ENCODE data around the gene TWF2. TPM values are rescaled to one million over a fixed set of nuclear protein-coding genes. Genes with fewer than 3 reads are reported as not detected.

The TWF2 gene
- total RNA-seq, 1 donor from 2014 or later = 65.2 TPM

GRCh38 chr3:52217409-52217805, 21.6 kb downstream of the TWF2 start:
- peaks cover 11% of the 10 kb centered on the region for H3K4me1 Mint-ChIP-seq (ENCODE audit: low read depth)
- DNase-seq (ENCODE audit: low spot score) = no peak
- no peaks in the 10 kb centered on the region for H3K9me3 Mint-ChIP-seq (ENCODE audit: low read depth)
- H3K36me3 Mint-ChIP-seq (ENCODE audit: low read depth) = peaks cover 21% of the 10 kb centered on the region
- H3K27me3 Mint-ChIP-seq (ENCODE audit: low read depth) = no peaks in the 10 kb centered on the region
- no peak overlapping the region for H3K4me3 Mint-ChIP-seq (ENCODE audit: unreplicated experiment)
- TF ChIP-seq CTCF (IDR thresholded peaks at IDR 0.05) = no peak
- H3K27ac Mint-ChIP-seq (ENCODE audit: unreplicated experiment) = no peak overlapping the region

GRCh38 chr3:52216585-52217408, 22.2 kb downstream of the TWF2 start:
- TF ChIP-seq CTCF (IDR thresholded peaks at IDR 0.05) = no peak
- Mint-ChIP-seq H3K27me3 (ENCODE audit: low read depth) (no peaks in the 10 kb centered on the region), H3K27ac (ENCODE audit: unreplicated experiment) (peak overlapping the region; percentile 36), H3K36me3 (ENCODE audit: low read depth) (peaks cover 26% of the 10 kb centered on the region), H3K9me3 (ENCODE audit: low read depth) (no peaks in the 10 kb centered on the region), H3K4me1 (ENCODE audit: low read depth) (peaks cover 11% of the 10 kb centered on the region), H3K4me3 (ENCODE audit: unreplicated experiment) (no peak overlapping the region)
- no peak for DNase-seq (ENCODE audit: low spot score)

GRCh38 chr3:52215351-52215750, 23.6 kb downstream of the TWF2 start:
- H3K4me1 Mint-ChIP-seq (ENCODE audit: low read depth) = peaks cover 11% of the 10 kb centered on the region
- peaks cover 33% of the 10 kb centered on the region for H3K36me3 Mint-ChIP-seq (ENCODE audit: low read depth)
- no peak overlapping the region for H3K27ac Mint-ChIP-seq (ENCODE audit: unreplicated experiment)
- H3K9me3 Mint-ChIP-seq (ENCODE audit: low read depth) = no peaks in the 10 kb centered on the region
- DNase-seq (ENCODE audit: low spot score) = no peak
- TF ChIP-seq CTCF (IDR thresholded peaks at IDR 0.05) = no peak
- no peak overlapping the region for H3K4me3 Mint-ChIP-seq (ENCODE audit: unreplicated experiment)
- H3K27me3 Mint-ChIP-seq (ENCODE audit: low read depth) = no peaks in the 10 kb centered on the region

GRCh38 chr3:52213901-52214300, 25.1 kb downstream of the TWF2 start:
- no peak for TF ChIP-seq CTCF (IDR thresholded peaks at IDR 0.05)
- Mint-ChIP-seq H3K4me1 (ENCODE audit: low read depth) (peaks cover 11% of the 10 kb centered on the region), H3K36me3 (ENCODE audit: low read depth) (peaks cover 46% of the 10 kb centered on the region), H3K27me3 (ENCODE audit: low read depth) (no peaks in the 10 kb centered on the region), H3K4me3 (ENCODE audit: unreplicated experiment) (no peak overlapping the region), H3K27ac (ENCODE audit: unreplicated experiment) (no peak overlapping the region), H3K9me3 (ENCODE audit: low read depth) (no peaks in the 10 kb centered on the region)
- no peak for DNase-seq (ENCODE audit: low spot score)

- Mint-ChIP-seq H3K4me3 (ENCODE audit: unreplicated experiment) (no peak overlapping the region), H3K27me3 (ENCODE audit: low read depth) (no peaks in the 10 kb centered on the region), H3K9me3 (ENCODE audit: low read depth) (no peaks in the 10 kb centered on the region), H3K36me3 (ENCODE audit: low read depth) (peaks cover 51% of the 10 kb centered on the region), H3K4me1 (ENCODE audit: low read depth) (peaks cover 11% of the 10 kb centered on the region), H3K27ac (ENCODE audit: unreplicated experiment) (no peak overlapping the region)
- TF ChIP-seq CTCF (IDR thresholded peaks at IDR 0.05) = no peak
- no peak for DNase-seq (ENCODE audit: low spot score)
Measured at GRCh38 chr3:52213005-52213404, 26.0 kb downstream of the TWF2 start.
